ENCODE measurements around the gene NKAIN1.

DNA sequence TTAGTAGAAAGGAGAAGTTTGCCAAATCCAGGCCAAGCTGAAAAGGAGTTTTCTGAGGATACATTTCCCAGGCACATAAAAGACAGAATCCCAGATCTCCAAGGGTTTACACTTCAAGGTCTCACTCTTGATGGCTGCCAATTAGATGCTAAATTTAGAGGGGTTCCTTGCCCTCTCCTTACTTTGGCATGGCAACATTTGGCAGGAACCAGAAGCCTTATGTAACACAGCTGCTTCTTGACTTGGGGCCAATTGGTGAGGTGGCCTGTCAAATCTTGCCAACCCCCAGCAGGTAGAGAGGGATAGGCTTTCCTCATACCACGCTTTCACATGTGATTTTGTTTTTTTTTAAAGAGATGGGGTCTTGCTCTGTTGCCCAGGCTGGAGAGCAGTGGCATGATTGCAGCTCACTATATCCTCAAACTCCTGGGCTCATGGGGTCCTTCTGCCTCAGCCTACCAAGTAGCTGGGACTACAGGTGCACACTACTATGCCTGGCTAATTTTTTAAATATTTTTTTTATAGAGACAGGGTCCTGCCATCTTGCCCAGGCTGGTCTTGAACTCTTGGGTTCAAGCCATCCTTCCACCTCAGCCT, 25.2 kb upstream of the NKAIN1 start:
- TF ChIP-seq HDGF (IDR thresholded peaks at IDR 0.05; ENCODE audit: borderline replicate concordance) = no peak
- no peak for TF ChIP-seq ELF4 (IDR thresholded peaks at IDR 0.05)
- TF ChIP-seq SUZ12 (IDR thresholded peaks at IDR 0.05) = no peak
- TF ChIP-seq NFRKB (IDR thresholded peaks at IDR 0.05) = no peak
- TF ChIP-seq, protein P1, sequence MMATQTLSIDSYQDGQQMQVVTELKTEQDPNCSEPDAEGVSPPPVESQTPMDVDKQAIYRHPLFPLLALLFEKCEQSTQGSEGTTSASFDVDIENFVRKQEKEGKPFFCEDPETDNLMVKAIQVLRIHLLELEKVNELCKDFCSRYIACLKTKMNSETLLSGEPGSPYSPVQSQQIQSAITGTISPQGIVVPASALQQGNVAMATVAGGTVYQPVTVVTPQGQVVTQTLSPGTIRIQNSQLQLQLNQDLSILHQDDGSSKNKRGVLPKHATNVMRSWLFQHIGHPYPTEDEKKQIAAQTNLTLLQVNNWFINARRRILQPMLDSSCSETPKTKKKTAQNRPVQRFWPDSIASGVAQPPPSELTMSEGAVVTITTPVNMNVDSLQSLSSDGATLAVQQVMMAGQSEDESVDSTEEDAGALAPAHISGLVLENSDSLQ (IDR thresholded peaks at IDR 0.05) = no peak
- TF ChIP-seq SP1 (IDR thresholded peaks at IDR 0.05) = no peak
- TF ChIP-seq BHLHE40 (IDR thresholded peaks at IDR 0.05; ENCODE audit: borderline replicate concordance) = no peak
- no peak for TF ChIP-seq CTBP1 (IDR thresholded peaks at IDR 0.05; ENCODE audit: borderline replicate concordance)
- no peak for TF ChIP-seq L3MBTL2 (conservative IDR thresholded peaks at IDR 0.05)
- TF ChIP-seq FOXK2 (IDR thresholded peaks at IDR 0.05) = no peak
- TF ChIP-seq FOXA1 (IDR thresholded peaks at IDR 0.05) = no peak
- TF ChIP-seq LEF1 (IDR thresholded peaks at IDR 0.05; ENCODE audit: borderline replicate concordance) = no peak
- no peak for TF ChIP-seq ZNF384 (IDR thresholded peaks at IDR 0.05)

All from HEK293T (cell line).